K562 (cell line): Measurements from ENCODE around the gene FBXO48. TPM values are rescaled to one million over a fixed set of nuclear protein-coding genes. Genes with fewer than 3 reads are reported as not detected.
A peak's percentile ranks its signal among the peaks of the same experiment; 100 is the strongest.

ENCODE experiments used
- ATAC-seq: fragments of 200-7000 bp; cut with Tn5 transposase; 3 replicates; pipeline ENCODE4 v1.9.1; 2020; ENCODE audit warnings: moderate library complexity
- BruUV-seq: library from RNA; stranded (reverse); fragments of 400-500 nt; replicated peaks from 2 replicates; lab custom pipeline; 2021; lab: Mats Ljungman, UMichigan
- CTCF ChIA-PET: fragments of 300-600 bp; formaldehyde crosslinking; extraction: SDS; loops from one replicate; lab custom pipeline; 2021; ENCODE audit warnings: low intra/inter-chr PET ratio; lab: Yijun Ruan, JAX
- POLR2A ChIA-PET: fragments of 300-600, 350-650 bp; sonication (Branson Sonifier 250); formaldehyde crosslinking; extraction: SDS; loops from one replicate; lab custom pipeline; 2021; ENCODE audit warnings: antibody characterized with exemption, inconsistent platforms; lab: Yijun Ruan, JAX
- DNase-seq, 4 experiments: peaks; one replicate each; pipeline versions ENCODE4 v3.0.0 to v3.0.0-alpha.2; 2011 to 2018; ENCODE audit warnings: low spot score in 3 of 4, mixed read lengths in 3 of 4; ENCODE audit errors: extremely low read depth in 1 of 4
- FAIRE-seq: peaks from 2 replicates; lab custom pipeline; 2011; peaks lifted over from hg19 to GRCh38; lab: Jason Lieb, UNC
- H2AFZ ChIP-seq: 2 replicates; pipeline ENCODE4 v1.6.0; 2011; ENCODE audit warnings: low read depth, low read length, control low read depth, inconsistent platforms
- H3K27ac ChIP-seq: fragments of 200-600 bp; 3 replicates; pipeline ENCODE4 v1.8.0; 2011; ENCODE audit warnings: low read depth, mild to moderate bottlenecking, control low read depth, inconsistent platforms, low read length, moderate library complexity, mixed read lengths; ENCODE audit errors: extremely low read depth
- H3K27me3 ChIP-seq, 2 experiments: fragments of 300-600 bp in 1 of 2; 2 replicates in 1 of 2; 3 replicates in 1 of 2; pipeline versions ENCODE4 v1.6.0 to v1.8.0; 2011; ENCODE audit warnings: inconsistent platforms in 2 of 2, low read length in 2 of 2, mild to moderate bottlenecking in 1 of 2, mixed read lengths in 1 of 2, moderate library complexity in 1 of 2; ENCODE audit not compliant: control insufficient read depth in 2 of 2, insufficient read depth in 2 of 2
- H3K36me3 ChIP-seq: fragments of 300-600 bp; 3 replicates; pipeline ENCODE4 v1.8.0; 2011; ENCODE audit warnings: mild to moderate bottlenecking, low read length, inconsistent platforms; ENCODE audit not compliant: control insufficient read depth, insufficient read depth
- H3K4me1 ChIP-seq, 2 experiments: fragments of 200-600 bp in 1 of 2; replicated peaks in 1 of 2; 2 replicates in 1 of 2; 3 replicates in 1 of 2; pipeline versions ENCODE4 v1.5.1 to v1.8.0; 2011; ENCODE audit warnings: inconsistent platforms in 2 of 2, low read length in 2 of 2, mild to moderate bottlenecking in 1 of 2, mixed read lengths in 1 of 2, moderate library complexity in 1 of 2; ENCODE audit not compliant: control insufficient read depth in 2 of 2, insufficient read depth in 2 of 2
- H3K4me2 ChIP-seq: 2 replicates; pipeline ENCODE4 v1.6.1; 2011; ENCODE audit warnings: low read length, control low read depth, inconsistent platforms, mixed read lengths; ENCODE audit not compliant: insufficient read depth
- H3K4me3 ChIP-seq: fragments of 200-600 bp; sonication (generic), shearing (Covaris generic); 2 replicates; pipeline ENCODE4 v1.5.1; 2016; ENCODE audit warnings: control low read depth, inconsistent platforms
- H3K79me2 ChIP-seq: fragments of 200-600 bp; 3 replicates; pipeline ENCODE4 v1.8.0; 2011; ENCODE audit warnings: low read length, inconsistent platforms; ENCODE audit not compliant: control insufficient read depth, insufficient read depth
- H3K9ac ChIP-seq, 2 experiments: 2 replicates each; pipeline versions ENCODE4 v1.6.0 to v1.6.1; 2011; ENCODE audit warnings: low read depth in 2 of 2, low read length in 2 of 2, control low read depth in 1 of 2, inconsistent platforms in 1 of 2, mild to moderate bottlenecking in 1 of 2, mixed read lengths in 1 of 2; ENCODE audit not compliant: insufficient read depth in 1 of 2
- H3K9me1 ChIP-seq: one replicate; pipeline ENCODE4 v1.6.0; 2011; ENCODE audit warnings: inconsistent platforms, mild to moderate bottlenecking, low read length, moderate library complexity; ENCODE audit not compliant: control insufficient read depth, insufficient read depth
- H3K9me3 ChIP-seq: replicated peaks from 2 replicates; pipeline ENCODE4 v1.5.1; 2011; ENCODE audit warnings: low read depth, low read length, inconsistent platforms; ENCODE audit not compliant: control insufficient read depth, insufficient read depth
- H4K20me1 ChIP-seq: replicated peaks from 2 replicates; pipeline ENCODE4 v1.6.1; 2011; ENCODE audit warnings: low read length, inconsistent platforms, mixed read lengths; ENCODE audit not compliant: control insufficient read depth, insufficient read depth
- GTF2B ChIP-seq: IDR thresholded peaks from 2 replicates; pipeline ENCODE4 v1.6.1; 2011; ENCODE audit not compliant: insufficient read length; ENCODE audit errors: extremely low read depth
- HMBOX1 ChIP-seq: sonication (generic); IDR thresholded peaks from 2 replicates; pipeline ENCODE4 v1.6.1; 2016
- HMG20A ChIP-seq: fragments of 450-650 bp; formaldehyde crosslinking; conservative IDR thresholded peaks from 2 replicates; pipeline ENCODE4 v1.4.0; 2020; ENCODE audit warnings: mild to moderate bottlenecking, mixed read lengths
- KLF10 ChIP-seq: fragments of 250-450 bp; sonication (Bioruptor Pico); IDR thresholded peaks from 2 replicates; pipeline ENCODE4 v1.6.1; 2021; ENCODE audit warnings: matching md5 sums
- NCOR1 ChIP-seq: fragments of 450-650 bp; IDR thresholded peaks from 2 replicates; pipeline ENCODE4 v1.6.1; 2016; ENCODE audit warnings: mild to moderate bottlenecking, moderate library complexity
- NFE2 ChIP-seq: IDR thresholded peaks from 2 replicates; pipeline ENCODE4 v1.6.1; 2014; ENCODE audit warnings: antibody characterized with exemption, low read depth
- PRDM10 ChIP-seq: fragments of 450-650 bp; IDR thresholded peaks from 2 replicates; pipeline ENCODE4 v1.6.1; 2018; ENCODE audit not compliant: partially characterized antibody
- RBM34 ChIP-seq: fragments of 200-400 bp; formaldehyde crosslinking; IDR thresholded peaks from 2 replicates; pipeline ENCODE4 v1.6.1; 2018; ENCODE audit warnings: low read length, borderline replicate concordance; ENCODE audit not compliant: insufficient read depth
- SMC3 ChIP-seq: conservative IDR thresholded peaks from 2 replicates; pipeline ENCODE4 v1.6.1; 2011; ENCODE audit warnings: low read depth, low read length, improper control_type of control experiment; ENCODE audit not compliant: insufficient read depth
- ZNF668 ChIP-seq: fragments of 250-450 bp; sonication (Bioruptor Pico); IDR thresholded peaks from 2 replicates; pipeline ENCODE4 v1.8.0; 2022; ENCODE audit warnings: mild to moderate bottlenecking, inconsistent platforms
- WGBS: fragments of 100-300 bp; shearing (Covaris generic); methylation state at CpG from one replicate; pipeline ENCODE4 v1.1.6; 2016; ENCODE audit warnings: low coverage, mixed read lengths; ENCODE audit not compliant: insufficient coverage; ENCODE audit errors: missing lambda C conversion rate; 5-methylcytosine and 5-hydroxymethylcytosine counted together
- in situ Hi-C: fragments of 300-500 bp; cut with MboI; formaldehyde crosslinking; loops from 4 replicates; pipeline ENCODE4 v1.15.0; 2018; ENCODE audit warnings: inconsistent platforms, mixed read lengths
- intact Hi-C: fragments of 100-400 bp; cut with micrococcal nuclease; formaldehyde crosslinking; loops from 2 replicates; pipeline ENCODE4 v1.14.2; 2022
- polyA plus RNA-seq, 8 experiments: library from polyadenylated mRNA; depleted of rRNA in 4 of 8; stranded (reverse) in 5 of 8; unstranded in 3 of 8; fragments of >200 nt; fragmentation: Nextera tagmentation in 2 of 8; fragmentation: Illumina TruSeq in 1 of 8; extraction: Ambion mirVana in 2 of 8; extraction: Trizol in 1 of 8; gene quantifications; 2 replicates each; pipeline versions ENCODE4 v1.2.1 to v1.2.3, GENCODE V29; 2011 to 2014; ENCODE audit warnings: inconsistent platforms in 1 of 8, missing spikeins in 1 of 8
- total RNA-seq, 7 experiments: library from RNA; depleted of rRNA in 6 of 7; stranded (reverse); fragments of >200 nt in 6 of 7; fragmentation: Illumina TruSeq in 2 of 7; extraction: Trizol in 2 of 7; gene quantifications; 2 replicates each; pipeline versions ENCODE4 v1.2.1 to v1.2.3, GENCODE V29; 2011 to 2021; ENCODE audit warnings: low replicate concordance in 1 of 7

The FBXO48 gene
- total and polyA plus RNA-seq, 9 of the 15 experiments (the other 6 are each of a cell fraction or from before 2014, with no cell fraction given), result 0.36 to 1.8 (median 0.73) TPM

GRCh38 chr2:68512326-68512725 lies 45.2 kb upstream of the FBXO48 start:
- no peaks in the 10 kb centered on the region for H3K36me3 ChIP-seq
- no peaks in the 10 kb centered on the region for H3K9me1 ChIP-seq
- intact Hi-C loops (no loop called here), in situ Hi-C loops (no loop called here)
- no peaks in the 10 kb centered on the region for H3K4me1 ChIP-seq
- POLR2A ChIA-PET, result no interaction called here
- 23% methylated on average over 3 of the region's 3 CpGs for WGBS
- no peak overlapping the region for H3K9ac ChIP-seq
- H3K27me3 ChIP-seq, result no peaks in the 10 kb centered on the region
- no peaks in the 10 kb centered on the region for H3K9me3 ChIP-seq
- no TSS peak for BruUV-seq
- no peak for ATAC-seq
- no peak for TF ChIP-seq GTF2B
- no peaks in the 10 kb centered on the region for H3K79me2 ChIP-seq
- no peak for DNase-seq
- no peak overlapping the region for H2AFZ ChIP-seq
- H4K20me1 ChIP-seq, result no peaks in the 10 kb centered on the region
- CTCF ChIA-PET, result no interaction called here
- no peak overlapping the region for H3K27ac ChIP-seq
- no peak for FAIRE-seq
- H3K4me2 ChIP-seq, result no peak overlapping the region
- H3K4me3 ChIP-seq, result no peak overlapping the region

- Histone ChIP-seq H3K27ac (peak overlapping the region; percentile 8; the same call in 1 of the 3 replicates), H3K79me2 (no peaks in the 10 kb centered on the region), H4K20me1 (no peaks in the 10 kb centered on the region), H3K4me1 (peaks cover 0 to 10% of the 10 kb centered on the region in 2 experiments; a peak in 2 of 5 replicates), H3K4me2 (no peak overlapping the region), H3K4me3 (no peak overlapping the region), H3K9ac (no peak overlapping the region), H3K9me3 (no peaks in the 10 kb centered on the region), H3K27me3 (no peaks in the 10 kb centered on the region), H2AFZ (peak overlapping the region; percentile 60), H3K36me3 (no peaks in the 10 kb centered on the region), H3K9me1 (no peaks in the 10 kb centered on the region)
- BruUV-seq, result no TSS peak
- intact Hi-C loops, result no loop called here
- in situ Hi-C loops, result no loop called here
- CTCF ChIA-PET, result no interaction called here
- peak; percentile 47; the same call in 1 of the 3 replicates for ATAC-seq
- POLR2A ChIA-PET, result interaction anchor here (0.8 kb wide), 1 partner anchor 140 kb away, joined by 3 read pairs; no protein-coding TSS in a partner anchor
- no peak for FAIRE-seq
- 6% methylated on average over 3 of the region's 3 CpGs for WGBS
- DNase-seq, result peak in 2 of 4 experiments; percentile 12 to 22
- TF ChIP-seq HMBOX1 (peak; percentile 85), SMC3 (no peak), ZNF668 (no peak), NFE2 (peak; percentile 50; the same call in 1 of the 2 replicates), NCOR1 (no peak), HMG20A (CRISPR knock-in tag) (no peak), RBM34 (no peak), PRDM10 (peak; percentile 88), KLF10 (CRISPR knock-in tag) (no peak)
Measured at GRCh38 chr2:68506170-68506569, 39.1 kb upstream of the FBXO48 start.
